A673 (cell line): ENCODE data around the gene RNF13. TPM values are rescaled to one million over a fixed set of nuclear protein-coding genes. Genes with fewer than 3 reads are reported as not detected.

Experiments
- BruUV-seq: library from RNA; stranded (reverse); fragments of 400-500 nt; replicated peaks from 2 replicates; lab custom pipeline; 2021; lab: Mats Ljungman, UMichigan
- CTCF ChIA-PET: fragments of 300-600 bp; sonication (Branson Sonifier 250); formaldehyde crosslinking; loops from one replicate; lab custom pipeline; 2022; ENCODE audit warnings: antibody characterized with exemption; lab: Charles Lee
- POLR2A ChIA-PET: fragments of 300-600 bp; sonication (Branson Sonifier 250); formaldehyde crosslinking; loops from one replicate; lab custom pipeline; 2022; ENCODE audit warnings: antibody characterized with exemption; ENCODE audit not compliant: low non-redundant PET; lab: Charles Lee
- DNase-seq: peaks from one replicate; pipeline ENCODE4 v3.0.0-alpha.2; 2015; ENCODE audit warnings: low spot score
- H3K27ac ChIP-seq: fragments of 200-600 bp; sonication (generic); 2 replicates; pipeline ENCODE4 v1.5.1; 2016; ENCODE audit warnings: mixed run types, low read depth, mild to moderate bottlenecking, mixed read lengths, antibody characterized with exemption, low read length; ENCODE audit not compliant: poor library complexity, severe bottlenecking
- H3K27me3 ChIP-seq: fragments of 200-600 bp; sonication (generic); replicated peaks from 2 replicates; pipeline ENCODE4 v1.6.1; 2017; ENCODE audit warnings: mixed run types, low read depth, mild to moderate bottlenecking, mixed read lengths, antibody characterized with exemption, low read length; ENCODE audit not compliant: insufficient read depth, poor library complexity
- H3K36me3 ChIP-seq: fragments of 200-600 bp; sonication (generic); 2 replicates; pipeline ENCODE4 v1.6.1; 2016; ENCODE audit warnings: mixed run types, mild to moderate bottlenecking, mixed read lengths, antibody characterized with exemption, low read length; ENCODE audit not compliant: insufficient read depth, poor library complexity, severe bottlenecking
- H3K4me1 ChIP-seq: fragments of 200-600 bp; sonication (generic); 2 replicates; pipeline ENCODE4 v1.6.1; 2017; ENCODE audit warnings: mixed run types, mild to moderate bottlenecking, mixed read lengths, antibody characterized with exemption, low read length; ENCODE audit not compliant: insufficient read depth, poor library complexity, severe bottlenecking
- H3K4me3 ChIP-seq: fragments of 200-600 bp; sonication (generic); 2 replicates; pipeline ENCODE4 v1.5.1; 2016; ENCODE audit warnings: low read depth, mixed run types, mild to moderate bottlenecking, mixed read lengths, low read length; ENCODE audit not compliant: poor library complexity, severe bottlenecking
- H3K9me3 ChIP-seq: fragments of 200-600 bp; sonication (generic); 2 replicates; pipeline ENCODE4 v1.6.1; 2016; ENCODE audit warnings: mixed run types, low read depth, mild to moderate bottlenecking, mixed read lengths, antibody characterized with exemption, low read length; ENCODE audit not compliant: poor library complexity, severe bottlenecking
- EZH2 ChIP-seq: fragments of 200-600 bp; sonication (generic); IDR thresholded peaks from 2 replicates; pipeline ENCODE4 v1.6.1; 2017; ENCODE audit warnings: borderline replicate concordance, low read depth, mild to moderate bottlenecking, mixed read lengths, antibody characterized with exemption, low read length; ENCODE audit not compliant: poor library complexity, severe bottlenecking
- intact Hi-C: fragments of 100-400 bp; cut with micrococcal nuclease; formaldehyde crosslinking; loops from one replicate; pipeline ENCODE4 v1.10.0; 2022; ENCODE audit not compliant: unreplicated experiment
- total RNA-seq: library from RNA; stranded (reverse); gene quantifications from 2 replicates; pipeline ENCODE4 v1.2.3, GENCODE V29; 2021
- TF ChIP-seq, protein P1 (sequence below): fragments of 300-800, 200-600 bp; sonication (generic); conservative IDR thresholded peaks from 2 replicates; pipeline ENCODE4 v1.5.1; 2017; ENCODE audit warnings: low read depth, mild to moderate bottlenecking, antibody characterized with exemption, low read length, moderate library complexity, mixed read lengths

Gene RNF13
- total RNA-seq, 1 experiment from 2014 or later: 21.7 TPM

DNA sequence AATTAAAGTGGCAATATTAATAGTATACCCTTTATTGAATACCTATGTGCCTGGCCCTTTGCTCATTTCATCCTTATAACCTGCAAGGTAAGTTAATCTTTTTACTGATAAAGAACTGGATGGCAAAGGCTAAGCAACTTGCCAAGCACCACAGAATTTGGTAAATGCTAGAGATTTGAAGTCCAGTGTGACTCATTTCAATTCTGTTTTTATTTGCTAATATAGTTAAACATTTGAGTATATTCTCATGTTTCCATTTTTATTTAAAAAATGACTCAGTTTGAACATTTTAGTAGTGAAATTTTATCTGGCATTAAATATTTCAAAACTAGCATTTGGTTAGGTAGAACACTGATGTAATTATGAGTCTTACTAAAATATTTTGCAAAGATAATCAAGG is 146.4 kb downstream of the RNF13 start:
- peaks cover 44% of the 10 kb centered on the region for H3K36me3 ChIP-seq
- H3K4me1 ChIP-seq: peaks cover 23% of the 10 kb centered on the region
- no peak for DNase-seq
- no peak overlapping the region for H3K4me3 ChIP-seq
- no TSS peak for BruUV-seq
- no peaks in the 10 kb centered on the region for H3K9me3 ChIP-seq
- no peaks in the 10 kb centered on the region for H3K27me3 ChIP-seq
- POLR2A ChIA-PET: no interaction called here
- intact Hi-C loops: no loop called here
- CTCF ChIA-PET: no interaction called here
- TF ChIP-seq, protein P1, sequence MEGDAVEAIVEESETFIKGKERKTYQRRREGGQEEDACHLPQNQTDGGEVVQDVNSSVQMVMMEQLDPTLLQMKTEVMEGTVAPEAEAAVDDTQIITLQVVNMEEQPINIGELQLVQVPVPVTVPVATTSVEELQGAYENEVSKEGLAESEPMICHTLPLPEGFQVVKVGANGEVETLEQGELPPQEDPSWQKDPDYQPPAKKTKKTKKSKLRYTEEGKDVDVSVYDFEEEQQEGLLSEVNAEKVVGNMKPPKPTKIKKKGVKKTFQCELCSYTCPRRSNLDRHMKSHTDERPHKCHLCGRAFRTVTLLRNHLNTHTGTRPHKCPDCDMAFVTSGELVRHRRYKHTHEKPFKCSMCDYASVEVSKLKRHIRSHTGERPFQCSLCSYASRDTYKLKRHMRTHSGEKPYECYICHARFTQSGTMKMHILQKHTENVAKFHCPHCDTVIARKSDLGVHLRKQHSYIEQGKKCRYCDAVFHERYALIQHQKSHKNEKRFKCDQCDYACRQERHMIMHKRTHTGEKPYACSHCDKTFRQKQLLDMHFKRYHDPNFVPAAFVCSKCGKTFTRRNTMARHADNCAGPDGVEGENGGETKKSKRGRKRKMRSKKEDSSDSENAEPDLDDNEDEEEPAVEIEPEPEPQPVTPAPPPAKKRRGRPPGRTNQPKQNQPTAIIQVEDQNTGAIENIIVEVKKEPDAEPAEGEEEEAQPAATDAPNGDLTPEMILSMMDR: no peak
- TF ChIP-seq EZH2: no peak
- H3K27ac ChIP-seq: no peak overlapping the region

GRCh38 chr3:149963485-149963884 is 150.5 kb downstream of the RNF13 start:
- Histone ChIP-seq H3K27ac (no peak overlapping the region), H3K9me3 (no peaks in the 10 kb centered on the region), H3K4me1 (peaks cover 42% of the 10 kb centered on the region), H3K4me3 (no peak overlapping the region), H3K36me3 (peaks cover 66% of the 10 kb centered on the region), H3K27me3 (no peaks in the 10 kb centered on the region)
- no peak for DNase-seq
- TF ChIP-seq, protein P1: no peak
- TF ChIP-seq EZH2: no peak
- CTCF ChIA-PET: no interaction called here
- BruUV-seq: no TSS peak
- POLR2A ChIA-PET: no interaction called here
- intact Hi-C loops: loop anchor here (10.0 kb wide), 1 partner anchor 531 kb away; no protein-coding TSS in a partner anchor

- BruUV-seq: no TSS peak
- Histone ChIP-seq H3K4me3 (no peak overlapping the region), H3K27ac (no peak overlapping the region), H3K36me3 (peaks cover 66% of the 10 kb centered on the region), H3K27me3 (no peaks in the 10 kb centered on the region), H3K9me3 (no peaks in the 10 kb centered on the region), H3K4me1 (peaks cover 42% of the 10 kb centered on the region)
- TF ChIP-seq EZH2: no peak
- TF ChIP-seq, protein P1: no peak
- POLR2A ChIA-PET: interaction anchor here (0.7 kb wide), 1 partner anchor 253 kb away, joined by 3 read pairs; no protein-coding TSS in a partner anchor
- no peak for DNase-seq
- intact Hi-C loops: loop anchor here (10.0 kb wide), 1 partner anchor 531 kb away; no protein-coding TSS in a partner anchor
- CTCF ChIA-PET: no interaction called here
Observed at GRCh38 chr3:149964291-149964690, 151.3 kb downstream of the RNF13 start.
